DOHH2 (cell line): ENCODE data around the gene TM9SF4.

Experiments
- H3F3A ChIP-seq: fragments of 200-600 bp; sonication (generic), shearing (Covaris generic); 2 replicates; pipeline ENCODE4 v1.6.0; 2016; ENCODE audit warnings: antibody characterized with exemption, mild to moderate bottlenecking; ENCODE audit not compliant: control insufficient read depth, insufficient read depth
- H3K27ac ChIP-seq: fragments of 200-600 bp; sonication (generic); 2 replicates; pipeline ENCODE4 v1.5.1; 2014; ENCODE audit warnings: low read depth, mild to moderate bottlenecking, low read length, moderate library complexity
- H3K27me3 ChIP-seq: fragments of 200-600 bp; sonication (generic); 2 replicates; pipeline ENCODE4 v1.6.1; 2014; ENCODE audit warnings: mild to moderate bottlenecking, low read length, mixed read lengths; ENCODE audit not compliant: control insufficient read depth
- H3K36me3 ChIP-seq: fragments of 200-600 bp; sonication (generic); 2 replicates; pipeline ENCODE4 v1.6.1; 2014; ENCODE audit warnings: mild to moderate bottlenecking, low read length, moderate library complexity, mixed read lengths; ENCODE audit not compliant: control insufficient read depth
- H3K4me1 ChIP-seq: fragments of 200-600 bp; sonication (generic); 2 replicates; pipeline ENCODE4 v1.6.1; 2014; ENCODE audit warnings: mild to moderate bottlenecking, low read length, mixed read lengths; ENCODE audit not compliant: control insufficient read depth
- H3K4me2 ChIP-seq: fragments of 200-600 bp; sonication (generic); 2 replicates; pipeline ENCODE4 v1.6.0; 2014; ENCODE audit warnings: mild to moderate bottlenecking, low read length, moderate library complexity
- H3K4me3 ChIP-seq: fragments of 200-600 bp; sonication (generic); 2 replicates; pipeline ENCODE4 v1.5.1; 2014; ENCODE audit warnings: mild to moderate bottlenecking, low read length, mixed read lengths
- H3K79me2 ChIP-seq: fragments of 200-600 bp; sonication (generic); 2 replicates; pipeline ENCODE4 v1.6.1; 2014; ENCODE audit warnings: mild to moderate bottlenecking, low read length, mixed read lengths; ENCODE audit not compliant: control insufficient read depth
- H3K9me2 ChIP-seq: fragments of 200-600 bp; sonication (generic); replicated peaks from 2 replicates; pipeline ENCODE4 v1.6.1; 2014; ENCODE audit warnings: mild to moderate bottlenecking, low read length, mixed read lengths; ENCODE audit not compliant: control insufficient read depth
- H3K9me3 ChIP-seq: fragments of 200-600 bp; sonication (generic); 2 replicates; pipeline ENCODE4 v1.6.1; 2014; ENCODE audit warnings: antibody characterized with exemption, low read length, mixed read lengths; ENCODE audit not compliant: control insufficient read depth, insufficient read depth
- H4K20me1 ChIP-seq: fragments of 200-600 bp; sonication (generic); 2 replicates; pipeline ENCODE4 v1.6.0; 2014; ENCODE audit warnings: low read depth, mild to moderate bottlenecking, antibody characterized with exemption, low read length, moderate library complexity; ENCODE audit not compliant: control insufficient read depth, insufficient read depth
- CTCF ChIP-seq: fragments of 200-600 bp; sonication (generic); IDR thresholded peaks from one replicate; pipeline ENCODE4 v1.5.1; 2014; ENCODE audit warnings: antibody characterized with exemption, mild to moderate bottlenecking, low read depth, low read length; ENCODE audit not compliant: poor library complexity, severe bottlenecking
- EZH2phosphoT487 ChIP-seq: fragments of 200-600 bp; sonication (generic); IDR thresholded peaks from 2 replicates; pipeline ENCODE4 v1.6.1; 2017; ENCODE audit warnings: borderline replicate concordance, mild to moderate bottlenecking, antibody characterized with exemption, low read length, moderate library complexity, mixed read lengths

TM9SF4 gene

DNA sequence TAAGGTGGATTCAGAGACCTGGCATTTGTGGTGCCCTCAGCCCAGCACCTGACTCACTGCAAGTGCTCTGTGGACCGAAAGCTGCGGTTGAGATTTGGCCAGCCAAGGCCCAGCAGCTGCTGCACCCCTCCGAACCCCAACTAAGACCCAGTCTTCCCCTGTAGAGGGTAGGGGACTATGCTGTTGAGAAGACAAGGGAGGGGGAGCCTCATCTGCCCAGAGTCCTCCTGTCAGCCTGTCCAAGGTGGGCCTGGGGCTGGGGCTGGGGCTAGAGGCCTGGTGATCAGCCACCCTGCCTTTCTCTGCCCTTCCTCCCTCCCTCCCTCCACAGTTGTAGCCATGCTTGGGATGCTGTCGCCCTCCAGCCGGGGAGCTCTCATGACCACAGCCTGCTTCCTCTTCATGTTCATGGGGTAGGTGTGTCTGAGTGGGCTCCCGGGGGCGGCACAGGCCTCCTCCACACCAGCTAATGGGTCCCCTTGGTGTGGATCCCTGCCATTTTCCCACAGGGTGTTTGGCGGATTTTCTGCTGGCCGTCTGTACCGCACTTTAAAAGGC, 40.9 kb downstream of the TM9SF4 start:
- Histone ChIP-seq H3K9me3 (no peaks in the 10 kb centered on the region), H3K9me2 (no peaks in the 10 kb centered on the region), H3K79me2 (no peaks in the 10 kb centered on the region), H3F3A (no peaks in the 10 kb centered on the region), H3K4me2 (no peak overlapping the region), H3K27me3 (no peaks in the 10 kb centered on the region), H3K4me3 (no peak overlapping the region), H3K27ac (no peak overlapping the region), H3K36me3 (peaks cover 68% of the 10 kb centered on the region), H4K20me1 (no peaks in the 10 kb centered on the region), H3K4me1 (no peaks in the 10 kb centered on the region)
- no peak for TF ChIP-seq EZH2phosphoT487
- no peak for TF ChIP-seq CTCF

DNA sequence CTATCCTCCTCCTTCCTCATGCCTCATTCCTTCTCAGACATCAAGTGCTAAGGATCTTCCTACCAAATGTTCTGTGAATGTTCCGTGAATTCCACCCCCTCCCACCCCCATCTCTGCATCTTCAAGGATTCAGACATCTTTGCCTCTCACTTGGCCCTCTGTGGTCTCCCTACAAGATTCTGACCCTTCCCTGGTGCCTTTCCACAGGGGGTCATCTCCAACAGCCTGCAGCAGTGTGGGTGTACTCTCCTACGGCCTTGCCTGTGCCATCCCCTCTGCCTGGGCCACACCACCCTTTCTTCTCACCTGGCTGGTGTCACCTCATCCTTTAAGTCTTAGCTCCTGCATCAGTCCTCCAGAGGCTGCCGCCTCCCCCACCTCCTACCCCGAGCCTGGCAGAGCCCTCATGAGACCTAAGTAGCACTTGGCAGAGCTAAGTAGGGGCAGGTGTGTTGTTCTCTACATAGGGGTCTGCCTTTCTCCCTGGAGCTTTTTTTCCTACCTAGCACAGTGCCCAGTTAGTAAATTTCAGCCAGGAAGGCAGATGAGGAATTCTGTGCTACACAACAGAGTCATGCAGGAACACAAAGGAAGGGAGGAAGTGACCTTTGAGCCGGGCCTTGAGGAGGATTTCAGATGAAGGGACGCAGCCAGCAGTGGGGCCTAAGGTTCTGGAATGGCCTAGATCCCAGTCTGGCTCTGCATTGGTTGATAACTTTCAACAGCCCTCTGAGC, 43.1 kb downstream of the TM9SF4 start:
- TF ChIP-seq EZH2phosphoT487 (no peak), CTCF (no peak)
- H3K36me3 ChIP-seq, result peaks cover 55% of the 10 kb centered on the region

GRCh38 chr20:32153156-32153665, 43.7 kb downstream of the TM9SF4 start:
- Histone ChIP-seq H3K4me2 (no peak overlapping the region), H3K27ac (no peak overlapping the region), H3K4me3 (no peak overlapping the region), H3K79me2 (no peaks in the 10 kb centered on the region), H3K4me1 (no peaks in the 10 kb centered on the region), H3K36me3 (peaks cover 56% of the 10 kb centered on the region), H3K27me3 (no peaks in the 10 kb centered on the region), H3F3A (no peaks in the 10 kb centered on the region), H3K9me2 (no peaks in the 10 kb centered on the region), H3K9me3 (no peaks in the 10 kb centered on the region), H4K20me1 (no peaks in the 10 kb centered on the region)
- no peak for TF ChIP-seq CTCF
- TF ChIP-seq EZH2phosphoT487, result no peak

More for the DNA sequence above, 43.1 kb downstream of the TM9SF4 start:
- no peaks in the 10 kb centered on the region for H3K27me3 ChIP-seq
- H4K20me1 ChIP-seq, result no peaks in the 10 kb centered on the region
- H3K27ac ChIP-seq, result no peak overlapping the region
- H3K4me2 ChIP-seq, result no peak overlapping the region
- H3K9me3 ChIP-seq, result no peaks in the 10 kb centered on the region
- H3K4me1 ChIP-seq, result no peaks in the 10 kb centered on the region
- no peaks in the 10 kb centered on the region for H3K79me2 ChIP-seq
- H3K4me3 ChIP-seq, result no peak overlapping the region
- H3F3A ChIP-seq, result no peaks in the 10 kb centered on the region
- no peaks in the 10 kb centered on the region for H3K9me2 ChIP-seq
